Stomach (tissue), 9 donors: ENCODE measurements around the gene TOMT. TPM values are rescaled to one million over a fixed set of nuclear protein-coding genes. Genes with fewer than 3 reads are reported as not detected.

Experiments used
- DNase-seq, 2 donors: peaks; one replicate each; pipeline versions ENCODE4 v3.0.0 to v3.0.0-alpha.2; 2013 to 2019
- H3K27ac ChIP-seq, 5 donors: fragments of 200-600 bp in 4 of 5; sonication (generic) in 4 of 5; one replicate each; pipeline ENCODE4 v1.5.1; 2013 to 2019; ENCODE audit warnings: mild to moderate bottlenecking in 1 of 5, moderate library complexity in 1 of 5
- H3K27me3 ChIP-seq, 3 donors: fragments of 200-600 bp; sonication (generic); one replicate each; pipeline ENCODE4 v1.5.1; 2017 to 2019; ENCODE audit warnings: mixed run types in 1 of 3
- H3K36me3 ChIP-seq, 4 donors: fragments of 200-600 bp; sonication (generic); 1 replicate in 3 of 4; 2 replicates in 1 of 4; pipeline ENCODE4 v1.5.1; 2016 to 2019
- H3K4me1 ChIP-seq, 4 donors: fragments of 200-600 bp; sonication (generic); one replicate each; pipeline ENCODE4 v1.5.1; 2016 to 2019
- H3K4me3 ChIP-seq, 4 donors: fragments of 200-600 bp; sonication (generic) in 3 of 4; one replicate each; pipeline ENCODE4 v1.5.1; 2016 to 2019; ENCODE audit warnings: mild to moderate bottlenecking in 1 of 4
- H3K9me3 ChIP-seq, 4 donors: fragments of 200-600 bp; sonication (generic); one replicate each; pipeline ENCODE4 v1.5.1; 2016 to 2019
- EP300 ChIP-seq: sonication (generic); formaldehyde crosslinking; IDR thresholded peaks from one replicate; pipeline ENCODE4 v1.6.1; 2017; ENCODE audit warnings: antibody characterized with exemption
- POLR2A ChIP-seq, 4 donors: fragments of 450-650 bp; IDR thresholded peaks; one replicate each; pipeline ENCODE4 v1.6.1; 2016; ENCODE audit warnings: antibody characterized with exemption in 4 of 4, control low read depth in 2 of 4, mild to moderate bottlenecking in 1 of 4, moderate library complexity in 1 of 4
- POLR2AphosphoS5 ChIP-seq, 3 donors: sonication (generic); formaldehyde crosslinking; IDR thresholded peaks; one replicate each; pipeline ENCODE4 v1.6.1; 2016; ENCODE audit warnings: antibody characterized with exemption in 3 of 3
- WGBS, 5 donors: extraction: QIAGEN DNeasy Blood & Tissue Kit in 3 of 5; methylation state at CpG; one replicate each; pipeline versions ENCODE4 v1.1.5 to v1.1.7; 2013 to 2018; 5-methylcytosine and 5-hydroxymethylcytosine counted together
- intact Hi-C: fragments of 100-400 bp; cut with DNase I; formaldehyde crosslinking; loops from one replicate; pipeline ENCODE4 v1.15.1; 2023; ENCODE audit warnings: low total_unique reads
- polyA plus RNA-seq, 3 donors: library from polyadenylated mRNA; stranded (reverse); fragments of 200-250 nt; gene quantifications; one replicate each; pipeline ENCODE4 v1.2.3, GENCODE V29; 2013
- total RNA-seq, 5 donors: library from RNA; depleted of rRNA; stranded (reverse); fragments of >200 nt; gene quantifications; one replicate each; pipeline versions ENCODE4 v1.1.0 to v1.2.3, GENCODE V29; 2014 to 2016
- TF ChIP-seq, protein P1 (sequence below), 7 experiments: fragments of 450-650 bp in 4 of 7; fragments of 200-600 bp in 3 of 7; sonication (generic) in 3 of 7; IDR thresholded peaks; one replicate each; pipeline ENCODE4 v1.5.1; 2016 to 2019; ENCODE audit warnings: antibody characterized with exemption in 7 of 7, control low read depth in 2 of 7, mild to moderate bottlenecking in 1 of 7
- donor health status: healthy with polysubstance abuse.
- donor health status: Bipolar disorder and iron deficiency.
- donor health status: healthy.

Gene TOMT
- total and polyA plus RNA-seq, 8 donors, result not detected

DNA sequence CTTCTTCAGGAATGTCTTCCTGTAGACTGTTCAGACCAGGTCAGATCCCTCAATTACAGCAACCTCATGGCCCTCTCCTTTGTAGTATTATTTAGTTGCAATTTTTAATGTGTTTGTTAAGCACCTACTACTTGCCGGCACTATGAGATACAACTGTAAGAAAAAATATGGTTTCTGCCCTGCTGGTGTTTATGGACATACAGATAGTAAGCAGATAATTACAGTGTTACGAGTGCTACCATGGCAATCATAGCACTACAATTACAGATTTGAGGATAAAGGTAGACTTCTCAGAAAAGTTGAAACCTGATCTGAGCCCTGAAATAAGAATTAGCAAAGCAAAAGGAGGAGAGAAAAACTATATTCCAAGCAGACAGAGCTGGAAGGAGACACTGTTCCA is 22.3 kb upstream of the TOMT start:
- WGBS, 5 donors, result 75 to 92% (median 86%) methylated on average over 2 of the region's 2 CpGs
- H3K27me3 ChIP-seq, result no peaks in the 10 kb centered on the region
- H3K4me1 ChIP-seq, result peaks cover 20 to 35% (median 26%) of the 10 kb centered on the region in 4 donors
- H3K36me3 ChIP-seq, result peaks cover 0 to 12% (median 7%) of the 10 kb centered on the region in 4 donors
- DNase-seq, result no peak
- no peak overlapping the region for H3K27ac ChIP-seq
- H3K4me3 ChIP-seq, result no peak overlapping the region
- TF ChIP-seq EP300, result no peak
- TF ChIP-seq, protein P1, sequence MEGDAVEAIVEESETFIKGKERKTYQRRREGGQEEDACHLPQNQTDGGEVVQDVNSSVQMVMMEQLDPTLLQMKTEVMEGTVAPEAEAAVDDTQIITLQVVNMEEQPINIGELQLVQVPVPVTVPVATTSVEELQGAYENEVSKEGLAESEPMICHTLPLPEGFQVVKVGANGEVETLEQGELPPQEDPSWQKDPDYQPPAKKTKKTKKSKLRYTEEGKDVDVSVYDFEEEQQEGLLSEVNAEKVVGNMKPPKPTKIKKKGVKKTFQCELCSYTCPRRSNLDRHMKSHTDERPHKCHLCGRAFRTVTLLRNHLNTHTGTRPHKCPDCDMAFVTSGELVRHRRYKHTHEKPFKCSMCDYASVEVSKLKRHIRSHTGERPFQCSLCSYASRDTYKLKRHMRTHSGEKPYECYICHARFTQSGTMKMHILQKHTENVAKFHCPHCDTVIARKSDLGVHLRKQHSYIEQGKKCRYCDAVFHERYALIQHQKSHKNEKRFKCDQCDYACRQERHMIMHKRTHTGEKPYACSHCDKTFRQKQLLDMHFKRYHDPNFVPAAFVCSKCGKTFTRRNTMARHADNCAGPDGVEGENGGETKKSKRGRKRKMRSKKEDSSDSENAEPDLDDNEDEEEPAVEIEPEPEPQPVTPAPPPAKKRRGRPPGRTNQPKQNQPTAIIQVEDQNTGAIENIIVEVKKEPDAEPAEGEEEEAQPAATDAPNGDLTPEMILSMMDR (IDR thresholded peaks at IDR 0.05), result no peak
- no peak for TF ChIP-seq POLR2AphosphoS5 (IDR thresholded peaks at IDR 0.05)
- TF ChIP-seq POLR2A (IDR thresholded peaks at IDR 0.05), result no peak
- H3K9me3 ChIP-seq, result no peaks in the 10 kb centered on the region
- intact Hi-C loops, result no loop called here

DNA sequence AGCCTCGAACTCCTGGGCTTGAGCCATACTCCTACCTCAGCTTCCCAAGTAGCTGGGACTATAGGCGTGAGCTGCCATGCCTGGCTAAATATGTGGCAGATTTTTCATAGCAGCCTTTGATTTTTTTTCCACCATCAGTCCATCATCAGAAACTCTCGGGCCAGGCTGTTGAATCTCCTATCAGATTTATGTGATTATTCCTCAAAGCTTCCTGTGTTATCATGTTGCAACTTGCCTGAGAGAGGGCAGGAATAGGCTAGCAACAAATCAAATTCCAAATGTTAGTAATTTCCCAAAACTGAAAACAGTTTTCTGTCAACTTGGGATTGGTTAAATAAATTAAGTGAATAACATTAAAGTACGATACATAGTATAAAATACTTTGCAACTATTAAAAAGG is 21.6 kb upstream of the TOMT start:
- H3K4me1 ChIP-seq, result peaks cover 13 to 28% (median 21%) of the 10 kb centered on the region in 4 donors
- DNase-seq, result no peak
- WGBS, 5 donors, result 81 to 91% (median 91%) methylated on average over 4 of the region's 4 CpGs
- peaks cover 0 to 18% (median 12%) of the 10 kb centered on the region in 4 donors for H3K36me3 ChIP-seq
- no peaks in the 10 kb centered on the region for H3K9me3 ChIP-seq
- no peak overlapping the region for H3K27ac ChIP-seq
- intact Hi-C loops, result no loop called here
- H3K4me3 ChIP-seq, result no peak overlapping the region
- no peaks in the 10 kb centered on the region for H3K27me3 ChIP-seq
- TF ChIP-seq, protein P1 (IDR thresholded peaks at IDR 0.05), result no peak
- TF ChIP-seq POLR2A (IDR thresholded peaks at IDR 0.05) (no peak), POLR2AphosphoS5 (IDR thresholded peaks at IDR 0.05) (no peak), EP300 (no peak)

DNA sequence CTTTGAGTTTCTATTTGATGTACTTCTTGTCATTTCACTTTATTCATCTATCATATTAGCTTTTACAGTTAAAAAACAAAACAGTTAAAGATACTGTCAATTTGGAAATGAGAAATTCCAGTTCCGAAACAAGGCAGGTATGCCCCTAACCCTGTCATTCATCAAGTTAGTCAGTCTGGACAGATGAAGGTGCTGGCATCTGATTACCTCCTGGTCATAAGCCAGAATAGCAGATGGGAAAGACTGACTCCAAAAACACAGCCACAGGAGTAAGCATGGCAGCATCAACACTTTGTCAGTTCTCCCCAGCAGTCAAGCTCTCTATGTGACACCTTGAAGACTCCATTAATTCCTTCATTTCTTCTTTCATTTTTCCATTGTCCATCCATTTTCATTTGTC is 20.8 kb upstream of the TOMT start:
- no peak for TF ChIP-seq EP300
- no peak for TF ChIP-seq POLR2A (IDR thresholded peaks at IDR 0.05)
- TF ChIP-seq POLR2AphosphoS5 (IDR thresholded peaks at IDR 0.05), result no peak
- TF ChIP-seq, protein P1 (IDR thresholded peaks at IDR 0.05), result no peak
- no peak overlapping the region for H3K27ac ChIP-seq
- H3K4me3 ChIP-seq, result no peak overlapping the region
- H3K36me3 ChIP-seq, result peaks cover 0 to 27% (median 19%) of the 10 kb centered on the region in 4 donors
- H3K4me1 ChIP-seq, result peaks cover 8 to 28% (median 18%) of the 10 kb centered on the region in 4 donors
- intact Hi-C loops, result no loop called here
- no peaks in the 10 kb centered on the region for H3K9me3 ChIP-seq
- no peaks in the 10 kb centered on the region for H3K27me3 ChIP-seq
- whole genome bisulfite sequencing, 5 donors, result 82 to 100% (median 93%) methylated on average over 1 of the region's 1 CpG
- no peak for DNase-seq

DNA sequence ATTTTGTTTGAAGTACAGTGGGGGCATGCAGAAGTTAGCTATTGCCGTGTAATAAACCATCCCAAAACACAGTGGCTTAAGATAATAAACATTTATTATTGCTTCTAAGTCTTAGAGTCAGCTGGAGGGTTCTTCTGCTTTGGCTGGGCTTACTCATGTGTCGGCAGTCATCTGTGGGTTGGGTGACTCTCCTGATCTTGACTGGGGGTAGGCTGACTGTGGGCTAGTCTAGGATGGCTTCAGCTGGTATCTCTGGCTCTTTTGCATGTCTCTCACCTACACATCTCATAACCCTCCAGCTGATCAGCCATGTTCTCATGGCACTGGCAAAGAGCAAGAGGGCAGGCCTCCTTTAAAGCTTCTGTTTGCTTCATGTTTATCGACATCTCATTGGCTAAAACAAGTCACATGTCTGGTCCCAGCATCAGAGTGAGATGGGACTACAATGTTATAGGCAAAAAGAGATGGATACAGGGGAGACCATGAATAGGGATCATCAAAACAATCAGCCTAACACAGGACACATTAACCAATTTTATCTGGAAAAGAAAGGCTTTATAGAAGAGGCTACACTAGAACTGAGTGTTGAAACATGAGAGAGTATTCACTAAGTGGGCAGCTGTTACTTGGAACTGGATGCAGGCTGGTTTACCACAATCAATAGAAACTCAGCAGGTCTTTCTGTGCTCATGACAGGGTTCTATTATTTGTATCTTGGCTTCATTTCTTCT is 19.9 kb upstream of the TOMT start:
- Histone ChIP-seq H3K27me3 (no peaks in the 10 kb centered on the region), H3K36me3 (peaks cover 0 to 32% (median 21%) of the 10 kb centered on the region in 4 donors), H3K4me1 (peaks cover 7 to 33% (median 20%) of the 10 kb centered on the region in 4 donors), H3K27ac (no peak overlapping the region), H3K4me3 (no peak overlapping the region), H3K9me3 (no peaks in the 10 kb centered on the region)
- DNase-seq, result no peak
- 84 to 90% (median 88%) methylated on average over 3 of the region's 3 CpGs for WGBS, 5 donors
- TF ChIP-seq, protein P1 (IDR thresholded peaks at IDR 0.05), result no peak
- TF ChIP-seq EP300, result no peak
- no peak for TF ChIP-seq POLR2A (IDR thresholded peaks at IDR 0.05)
- no peak for TF ChIP-seq POLR2AphosphoS5 (IDR thresholded peaks at IDR 0.05)
- intact Hi-C loops, result no loop called here
